DMS153 (cell line): ENCODE data around the gene LRRC10.

Experiments used
- DNase-seq: peaks from one replicate; lab custom pipeline; 2025; lab: John Stamatoyannopoulos, UW

LRRC10 gene

DNA sequence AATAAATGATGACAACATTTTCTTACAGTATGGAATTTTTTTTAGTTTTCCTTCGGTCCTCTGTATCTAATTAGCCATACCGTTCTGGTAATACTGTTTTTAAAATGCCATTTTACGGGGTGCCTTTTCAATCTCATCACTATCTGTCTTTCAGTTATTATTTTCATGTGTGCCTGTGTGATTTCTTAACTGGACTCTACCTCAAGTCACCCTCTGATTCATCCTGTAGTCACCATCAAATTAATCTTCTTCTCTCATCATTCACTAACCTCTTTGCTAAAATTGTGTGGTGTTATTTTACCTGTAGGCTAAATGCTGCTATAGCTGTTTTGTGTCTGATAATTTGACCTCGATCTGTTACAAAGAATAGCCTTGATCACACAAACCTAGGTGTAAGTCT lies 41.5 kb downstream of the LRRC10 start:
- no peak for DNase-seq

DNA sequence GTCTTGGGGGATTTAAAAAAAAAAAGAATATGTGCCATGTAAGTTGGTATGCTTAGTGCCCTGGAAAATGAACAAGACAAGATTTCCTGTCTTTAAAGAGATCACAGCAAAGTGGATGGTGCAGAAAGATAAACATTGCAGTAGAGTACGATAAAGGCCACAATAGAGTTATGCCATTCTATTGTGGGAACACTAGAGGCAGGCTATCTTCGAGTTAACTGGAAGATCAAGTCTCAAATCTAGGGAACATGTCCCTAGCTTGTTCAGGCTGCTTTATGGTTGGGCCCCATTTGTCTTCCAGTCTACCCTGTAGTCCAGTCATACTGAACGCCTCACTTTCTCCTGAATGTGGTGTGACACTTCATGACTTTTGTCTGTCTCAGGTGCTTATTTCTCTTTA lies 44.1 kb downstream of the LRRC10 start:
- DNase-seq, result no peak

DNA sequence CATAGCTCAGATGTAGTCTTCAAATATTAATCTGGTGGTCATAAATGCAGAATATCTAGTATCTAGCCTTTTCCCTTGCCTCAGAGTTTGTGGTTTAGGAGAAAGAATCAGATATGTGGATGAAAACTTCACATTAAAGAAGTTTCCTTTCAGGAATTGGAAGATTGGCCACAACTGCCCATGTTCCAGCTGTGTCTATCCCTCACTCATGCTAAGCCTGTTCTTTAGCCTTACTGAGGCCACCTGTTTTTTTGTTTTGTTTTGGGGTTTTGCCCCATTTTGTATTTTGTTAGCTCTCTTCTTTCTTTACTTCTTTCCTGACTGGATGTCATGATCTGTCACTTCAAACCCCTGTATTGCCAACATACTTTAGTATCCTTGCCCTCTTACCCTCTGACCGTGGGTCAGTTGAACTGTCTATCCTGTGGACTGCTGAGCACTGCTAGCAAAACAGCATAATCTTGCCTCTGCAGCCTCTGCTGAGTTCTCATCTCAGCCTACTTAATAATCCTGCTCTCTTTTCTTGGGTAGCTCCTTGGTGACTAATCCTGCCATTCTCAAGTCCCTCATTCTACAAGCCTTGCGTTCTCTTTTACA lies 47.4 kb downstream of the LRRC10 start:
- DNase-seq, result no peak
